Breast epithelium (tissue), 3 donors: ENCODE measurements around the gene LCK.

Source experiments
- CTCF ChIP-seq, 3 donors: fragments of 450-650 bp; IDR thresholded peaks; one replicate each; pipeline ENCODE4 v1.5.1; 2016 to 2017; ENCODE audit warnings: antibody characterized with exemption in 3 of 3, mild to moderate bottlenecking in 3 of 3, moderate library complexity in 3 of 3
- POLR2A ChIP-seq: fragments of 450-650 bp; IDR thresholded peaks from one replicate; pipeline ENCODE4 v1.6.1; 2016; ENCODE audit warnings: antibody characterized with exemption, mild to moderate bottlenecking, moderate library complexity

- TF ChIP-seq CTCF (IDR thresholded peaks at IDR 0.05): no peak
- no peak for TF ChIP-seq POLR2A
Observed at GRCh38 chr1:32327204-32327603, 76.1 kb downstream of the LCK start.
